WTC11 (cell line): Measurements from ENCODE around the gene CXCL12. TPM values are rescaled to one million over a fixed set of nuclear protein-coding genes. Genes with fewer than 3 reads are reported as not detected.

Source experiments
- ATAC-seq: fragments of 200-7000 bp; cut with Tn5 transposase; 2 replicates; pipeline ENCODE4 v1.10.0; 2021; ENCODE audit warnings: mild to moderate bottlenecking, moderate library complexity
- CTCF ChIA-PET: fragments of 300-600 bp; sonication (Branson Sonifier 250); formaldehyde crosslinking; loops from one replicate; lab custom pipeline; 2021; ENCODE audit warnings: antibody characterized with exemption; lab: Charles Lee
- POLR2A ChIA-PET: fragments of 350-600 bp; sonication (Branson Sonifier 250); formaldehyde crosslinking; loops from one replicate; lab custom pipeline; 2021; ENCODE audit warnings: antibody characterized with exemption; lab: Charles Lee
- DNase-seq: peaks from one replicate; pipeline ENCODE4 v3.0.0; 2021; ENCODE audit warnings: low spot score
- H3K27ac Mint-ChIP-seq: 2 replicates; pipeline ENCODE4 v1.8.0; 2021; ENCODE audit warnings: mixed read lengths
- H3K27me3 Mint-ChIP-seq: 2 replicates; pipeline ENCODE4 v1.8.0; 2021; ENCODE audit warnings: low read depth, mild to moderate bottlenecking, moderate library complexity, mixed read lengths
- H3K36me3 Mint-ChIP-seq: 2 replicates; pipeline ENCODE4 v1.8.0; 2021; ENCODE audit warnings: mixed read lengths
- H3K4me1 Mint-ChIP-seq: 2 replicates; pipeline ENCODE4 v1.8.0; 2022; ENCODE audit warnings: mixed read lengths
- H3K4me3 Mint-ChIP-seq: 2 replicates; pipeline ENCODE4 v1.8.0; 2021; ENCODE audit warnings: mild to moderate bottlenecking, moderate library complexity, mixed read lengths
- H3K9me3 Mint-ChIP-seq: 2 replicates; pipeline ENCODE4 v1.8.0; 2021; ENCODE audit warnings: mixed read lengths
- AFF4 ChIP-seq: sonication (generic); formaldehyde crosslinking; IDR thresholded peaks from 2 replicates; pipeline ENCODE4 v1.8.1; 2023; ENCODE audit warnings: mild to moderate bottlenecking, missing genetic modification reagents, borderline replicate concordance
- AR ChIP-seq: fragments of 250-450 bp; sonication (Bioruptor Pico); IDR thresholded peaks from 2 replicates; pipeline ENCODE4 v1.9.0; 2021; ENCODE audit warnings: mild to moderate bottlenecking
- ATF1 ChIP-seq: sonication (generic); formaldehyde crosslinking; IDR thresholded peaks from 2 replicates; pipeline ENCODE4 v1.8.1; 2023; ENCODE audit warnings: mild to moderate bottlenecking, moderate library complexity, missing genetic modification reagents
- NFATC4 ChIP-seq: fragments of 250-450 bp; sonication (Bioruptor Pico); IDR thresholded peaks from 2 replicates; pipeline ENCODE4 v1.9.0; 2021; ENCODE audit warnings: mild to moderate bottlenecking
- NFE2L1 ChIP-seq: sonication (generic); formaldehyde crosslinking; IDR thresholded peaks from 2 replicates; pipeline ENCODE4 v1.8.1; 2023; ENCODE audit warnings: missing genetic modification reagents
- NR1H2 ChIP-seq: sonication (generic); formaldehyde crosslinking; IDR thresholded peaks from 2 replicates; pipeline ENCODE4 v1.9.0; 2021; ENCODE audit warnings: mild to moderate bottlenecking, moderate library complexity, missing genetic modification reagents
- NR3C1 ChIP-seq: sonication (generic); formaldehyde crosslinking; conservative IDR thresholded peaks from 2 replicates; pipeline ENCODE4 v1.8.1; 2023; ENCODE audit warnings: low read depth, mild to moderate bottlenecking, missing genetic modification reagents
- ZBTB21 ChIP-seq: sonication (generic); formaldehyde crosslinking; IDR thresholded peaks from 2 replicates; pipeline ENCODE4 v1.8.1; 2023; ENCODE audit warnings: mild to moderate bottlenecking, missing genetic modification reagents, borderline replicate concordance
- ZNF219 ChIP-seq: sonication (generic); formaldehyde crosslinking; IDR thresholded peaks from 2 replicates; pipeline ENCODE4 v1.8.0; 2023; ENCODE audit warnings: missing genetic modification reagents, mild to moderate bottlenecking, borderline replicate concordance
- ZNF232 ChIP-seq: sonication (generic); formaldehyde crosslinking; IDR thresholded peaks from 2 replicates; pipeline ENCODE4 v1.8.0; 2022; ENCODE audit warnings: mild to moderate bottlenecking, missing genetic modification reagents
- ZNF263 ChIP-seq: sonication (generic); formaldehyde crosslinking; IDR thresholded peaks from 2 replicates; pipeline ENCODE4 v1.8.1; 2022; ENCODE audit warnings: low read depth, mild to moderate bottlenecking, moderate library complexity, missing genetic modification reagents
- ZNF512 ChIP-seq: sonication (generic); formaldehyde crosslinking; IDR thresholded peaks from 2 replicates; pipeline ENCODE4 v1.8.1; 2022; ENCODE audit warnings: missing genetic modification reagents, borderline replicate concordance
- ZNF671 ChIP-seq: fragments of 250-450 bp; sonication (Bioruptor Pico); IDR thresholded peaks from 2 replicates; pipeline ENCODE4 v1.8.0; 2021; ENCODE audit warnings: mild to moderate bottlenecking
- ZSCAN18 ChIP-seq: fragments of 250-450 bp; sonication (Bioruptor Pico); IDR thresholded peaks from 2 replicates; pipeline ENCODE4 v2.1.2; 2022; ENCODE audit warnings: mild to moderate bottlenecking, moderate library complexity
- total RNA-seq: library from RNA; stranded (reverse); gene quantifications from 3 replicates; pipeline ENCODE4 v1.2.3, GENCODE V29; 2021
- TF ChIP-seq, protein P1 (sequence below): fragments of 250-450 bp; sonication (Bioruptor Pico); conservative IDR thresholded peaks from 2 replicates; pipeline ENCODE4 v1.9.0; 2021; ENCODE audit warnings: mild to moderate bottlenecking
- TF ChIP-seq, protein P2 (sequence below): fragments of 250-450 bp; sonication (Bioruptor Pico); IDR thresholded peaks from 2 replicates; pipeline ENCODE4 v1.9.0; 2021; ENCODE audit warnings: mild to moderate bottlenecking
- TF ChIP-seq, protein P3 (sequence below): fragments of 250-450 bp; sonication (Bioruptor Pico); IDR thresholded peaks from 2 replicates; pipeline ENCODE4 v1.9.0; 2021; ENCODE audit warnings: moderate library complexity, mild to moderate bottlenecking, inconsistent platforms, borderline replicate concordance

The CXCL12 gene
- total RNA-seq, 1 experiment from 2014 or later: 52.4 TPM

GRCh38 chr10:44422570-44423101 is 37.7 kb upstream of the CXCL12 start (continued):
- TF ChIP-seq AR (CRISPR knock-in tag) (no peak), ZNF512 (no peak)

GRCh38 chr10:44422153-44422552 is 37.3 kb upstream of the CXCL12 start:
- POLR2A ChIA-PET: no interaction called here
- no peak overlapping the region for H3K27ac Mint-ChIP-seq
- ATAC-seq (no peak), DNase-seq (no peak)
- H3K36me3 Mint-ChIP-seq: no peaks in the 10 kb centered on the region
- peaks cover 4% of the 10 kb centered on the region for H3K4me1 Mint-ChIP-seq
- H3K4me3 Mint-ChIP-seq: no peak overlapping the region
- CTCF ChIA-PET: interaction anchor here (0.6 kb wide), 1 partner anchor 732 kb away, joined by 3 read pairs; no protein-coding TSS in a partner anchor
- H3K27me3 Mint-ChIP-seq: no peaks in the 10 kb centered on the region; the same call in 1 of the 2 replicates
- peaks cover 16% of the 10 kb centered on the region for H3K9me3 Mint-ChIP-seq
- TF ChIP-seq NFE2L1 (CRISPR knock-in tag): no peak
- TF ChIP-seq NR3C1 (CRISPR knock-in tag): no peak
- no peak for TF ChIP-seq ZNF512
- TF ChIP-seq, protein P1, sequence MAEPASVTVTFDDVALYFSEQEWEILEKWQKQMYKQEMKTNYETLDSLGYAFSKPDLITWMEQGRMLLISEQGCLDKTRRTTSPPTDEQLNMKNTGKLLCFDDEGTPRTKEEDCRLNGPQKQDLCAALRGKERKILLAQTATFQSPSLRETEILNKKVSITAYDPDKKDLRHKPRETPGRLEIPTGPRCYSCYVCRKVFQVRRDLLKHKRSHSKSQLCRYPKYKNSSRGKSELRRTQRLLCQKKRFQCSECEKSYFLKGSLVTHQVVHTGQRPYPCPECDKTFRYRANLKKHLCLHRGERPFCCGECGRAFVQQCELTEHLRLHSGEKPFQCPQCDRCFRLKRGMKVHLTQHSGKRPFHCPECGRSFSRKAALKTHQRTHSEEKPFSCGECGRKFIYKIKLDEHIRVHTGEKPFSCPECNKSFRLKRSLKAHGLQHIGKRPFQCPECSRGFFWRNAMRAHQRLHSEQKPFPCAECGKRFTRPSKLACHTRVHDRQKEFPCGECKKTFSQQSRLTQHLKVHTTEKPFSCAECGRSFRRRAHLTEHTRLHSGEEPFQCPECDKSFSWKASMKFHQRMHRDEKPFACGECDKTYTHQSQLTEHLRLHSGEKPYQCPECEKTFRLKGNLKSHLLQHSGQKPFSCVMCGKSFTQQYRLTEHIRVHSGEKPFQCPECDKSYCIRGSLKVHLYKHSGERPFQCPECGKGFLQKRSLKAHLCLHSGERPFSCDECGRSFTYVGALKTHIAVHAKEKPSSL (CRISPR knock-in tag): no peak
- no peak for TF ChIP-seq ZNF219
- no peak for TF ChIP-seq ZNF671
- TF ChIP-seq, protein P2, sequence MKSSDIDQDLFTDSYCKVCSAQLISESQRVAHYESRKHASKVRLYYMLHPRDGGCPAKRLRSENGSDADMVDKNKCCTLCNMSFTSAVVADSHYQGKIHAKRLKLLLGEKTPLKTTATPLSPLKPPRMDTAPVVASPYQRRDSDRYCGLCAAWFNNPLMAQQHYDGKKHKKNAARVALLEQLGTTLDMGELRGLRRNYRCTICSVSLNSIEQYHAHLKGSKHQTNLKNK (CRISPR knock-in tag): no peak
- TF ChIP-seq ZNF232 (CRISPR knock-in tag): no peak
- TF ChIP-seq ZSCAN18 (CRISPR knock-in tag): no peak
- no peak for TF ChIP-seq ZBTB21 (CRISPR knock-in tag)

- Mint-ChIP-seq H3K4me3 (no peak overlapping the region), H3K27me3 (peaks cover 5% of the 10 kb centered on the region), H3K4me1 (peaks cover 13% of the 10 kb centered on the region), H3K27ac (no peak overlapping the region), H3K36me3 (peaks cover 8% of the 10 kb centered on the region), H3K9me3 (peaks cover 23% of the 10 kb centered on the region)
- DNase-seq: no peak
- ChIA-PET CTCF (no interaction called here), POLR2A (no interaction called here)
- no peak for ATAC-seq
- no peak for TF ChIP-seq ZNF263 (CRISPR knock-in tag)
- TF ChIP-seq NR1H2: no peak
- TF ChIP-seq AFF4 (CRISPR knock-in tag): no peak
- TF ChIP-seq NFATC4 (CRISPR knock-in tag): no peak
- TF ChIP-seq ATF1 (CRISPR knock-in tag): no peak
- TF ChIP-seq, protein P3, sequence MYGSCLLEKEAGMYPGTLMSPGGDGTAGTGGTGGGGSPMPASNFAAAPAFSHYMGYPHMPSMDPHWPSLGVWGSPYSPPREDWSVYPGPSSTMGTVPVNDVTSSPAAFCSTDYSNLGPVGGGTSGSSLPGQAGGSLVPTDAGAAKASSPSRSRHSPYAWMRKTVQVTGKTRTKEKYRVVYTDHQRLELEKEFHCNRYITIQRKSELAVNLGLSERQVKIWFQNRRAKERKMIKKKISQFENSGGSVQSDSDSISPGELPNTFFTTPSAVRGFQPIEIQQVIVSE (CRISPR knock-in tag): no peak
Measured at GRCh38 chr10:44419790-44420549, 35.1 kb upstream of the CXCL12 start.
